ENCODE measurements around the gene IQGAP1.
A peak's percentile ranks its signal among the peaks of the same experiment; 100 is the strongest.

DNA sequence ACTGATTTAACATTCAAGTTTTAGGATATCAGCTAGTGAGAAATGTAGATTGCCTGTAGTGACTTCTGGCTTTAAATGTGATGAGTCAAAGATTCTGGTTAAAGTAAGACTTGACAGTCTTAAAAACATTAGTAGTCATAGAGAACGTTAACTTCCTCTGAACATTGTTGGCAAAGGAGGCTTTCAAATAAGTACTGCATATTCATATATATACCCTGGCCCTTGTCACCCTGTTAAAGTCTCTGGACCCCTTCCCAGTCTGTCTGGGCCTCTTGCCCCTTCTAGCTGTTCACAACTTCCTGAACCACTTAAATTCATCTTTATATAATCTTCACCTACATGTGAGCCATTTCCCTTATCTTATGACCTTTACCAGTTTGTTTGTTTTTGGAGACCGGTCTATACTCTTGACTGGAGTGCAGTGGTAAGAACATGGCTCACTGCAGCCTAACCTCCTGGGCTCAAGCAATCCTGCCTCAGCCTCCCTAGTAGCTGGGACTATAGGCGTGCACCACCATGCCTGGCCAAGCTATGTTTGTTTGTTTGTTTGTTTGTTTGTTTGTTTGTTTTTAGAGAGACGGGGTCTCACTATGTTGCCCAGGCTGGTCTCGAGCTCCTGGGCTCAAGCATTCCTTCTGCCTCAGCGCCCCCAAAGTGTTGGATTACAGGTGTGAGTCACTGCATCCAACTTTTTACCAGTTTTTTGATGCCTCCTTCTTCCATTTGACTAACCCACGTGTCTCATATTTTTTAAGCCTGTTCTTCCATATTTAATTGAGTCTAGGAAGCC, 77.3 kb downstream of the IQGAP1 start:
- TF ChIP-seq ZNF121 (tag by site-specific recombination; IDR thresholded peaks at IDR 0.05) (peak; percentile 74), ZNF138 (tag by site-specific recombination; IDR thresholded peaks at IDR 0.05; ENCODE audit: borderline replicate concordance) (no peak), YY1 (tag by site-specific recombination; IDR thresholded peaks at IDR 0.05) (no peak), PATZ1 (tag by site-specific recombination; IDR thresholded peaks at IDR 0.05) (no peak), ZNF23 (tag by site-specific recombination; IDR thresholded peaks at IDR 0.05; ENCODE audit: borderline replicate concordance) (no peak)
- TF ChIP-seq, protein P1, sequence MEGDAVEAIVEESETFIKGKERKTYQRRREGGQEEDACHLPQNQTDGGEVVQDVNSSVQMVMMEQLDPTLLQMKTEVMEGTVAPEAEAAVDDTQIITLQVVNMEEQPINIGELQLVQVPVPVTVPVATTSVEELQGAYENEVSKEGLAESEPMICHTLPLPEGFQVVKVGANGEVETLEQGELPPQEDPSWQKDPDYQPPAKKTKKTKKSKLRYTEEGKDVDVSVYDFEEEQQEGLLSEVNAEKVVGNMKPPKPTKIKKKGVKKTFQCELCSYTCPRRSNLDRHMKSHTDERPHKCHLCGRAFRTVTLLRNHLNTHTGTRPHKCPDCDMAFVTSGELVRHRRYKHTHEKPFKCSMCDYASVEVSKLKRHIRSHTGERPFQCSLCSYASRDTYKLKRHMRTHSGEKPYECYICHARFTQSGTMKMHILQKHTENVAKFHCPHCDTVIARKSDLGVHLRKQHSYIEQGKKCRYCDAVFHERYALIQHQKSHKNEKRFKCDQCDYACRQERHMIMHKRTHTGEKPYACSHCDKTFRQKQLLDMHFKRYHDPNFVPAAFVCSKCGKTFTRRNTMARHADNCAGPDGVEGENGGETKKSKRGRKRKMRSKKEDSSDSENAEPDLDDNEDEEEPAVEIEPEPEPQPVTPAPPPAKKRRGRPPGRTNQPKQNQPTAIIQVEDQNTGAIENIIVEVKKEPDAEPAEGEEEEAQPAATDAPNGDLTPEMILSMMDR (tag by site-specific recombination; IDR thresholded peaks at IDR 0.05), result no peak
- TF ChIP-seq, protein P2, sequence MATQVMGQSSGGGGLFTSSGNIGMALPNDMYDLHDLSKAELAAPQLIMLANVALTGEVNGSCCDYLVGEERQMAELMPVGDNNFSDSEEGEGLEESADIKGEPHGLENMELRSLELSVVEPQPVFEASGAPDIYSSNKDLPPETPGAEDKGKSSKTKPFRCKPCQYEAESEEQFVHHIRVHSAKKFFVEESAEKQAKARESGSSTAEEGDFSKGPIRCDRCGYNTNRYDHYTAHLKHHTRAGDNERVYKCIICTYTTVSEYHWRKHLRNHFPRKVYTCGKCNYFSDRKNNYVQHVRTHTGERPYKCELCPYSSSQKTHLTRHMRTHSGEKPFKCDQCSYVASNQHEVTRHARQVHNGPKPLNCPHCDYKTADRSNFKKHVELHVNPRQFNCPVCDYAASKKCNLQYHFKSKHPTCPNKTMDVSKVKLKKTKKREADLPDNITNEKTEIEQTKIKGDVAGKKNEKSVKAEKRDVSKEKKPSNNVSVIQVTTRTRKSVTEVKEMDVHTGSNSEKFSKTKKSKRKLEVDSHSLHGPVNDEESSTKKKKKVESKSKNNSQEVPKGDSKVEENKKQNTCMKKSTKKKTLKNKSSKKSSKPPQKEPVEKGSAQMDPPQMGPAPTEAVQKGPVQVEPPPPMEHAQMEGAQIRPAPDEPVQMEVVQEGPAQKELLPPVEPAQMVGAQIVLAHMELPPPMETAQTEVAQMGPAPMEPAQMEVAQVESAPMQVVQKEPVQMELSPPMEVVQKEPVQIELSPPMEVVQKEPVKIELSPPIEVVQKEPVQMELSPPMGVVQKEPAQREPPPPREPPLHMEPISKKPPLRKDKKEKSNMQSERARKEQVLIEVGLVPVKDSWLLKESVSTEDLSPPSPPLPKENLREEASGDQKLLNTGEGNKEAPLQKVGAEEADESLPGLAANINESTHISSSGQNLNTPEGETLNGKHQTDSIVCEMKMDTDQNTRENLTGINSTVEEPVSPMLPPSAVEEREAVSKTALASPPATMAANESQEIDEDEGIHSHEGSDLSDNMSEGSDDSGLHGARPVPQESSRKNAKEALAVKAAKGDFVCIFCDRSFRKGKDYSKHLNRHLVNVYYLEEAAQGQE (tag by site-specific recombination; IDR thresholded peaks at IDR 0.05), result no peak

All from HEK293 (cell line).